ENCODE data around the gene LRRC45. TPM values are rescaled to one million over a fixed set of nuclear protein-coding genes. Genes with fewer than 3 reads are reported as not detected.
A peak's percentile ranks its signal among the peaks of the same experiment; 100 is the strongest.

LRRC45 gene
- total and polyA plus RNA-seq, 9 of the 15 experiments (the other 6 are each of a cell fraction or from before 2014, with no cell fraction given) = 3.5 to 21.5 (median 11.2) TPM; not detected in 2

- TF ChIP-seq THAP12 (CRISPR knock-in tag; IDR thresholded peaks at IDR 0.05) (peak; percentile 75), CAMTA2 (CRISPR knock-in tag; conservative IDR thresholded peaks at IDR 0.05) (no peak), GMEB1 (CRISPR knock-in tag; IDR thresholded peaks at IDR 0.05) (peak; percentile 97), CCNT2 (IDR thresholded peaks at IDR 0.05; ENCODE audit: borderline replicate concordance, extremely low read depth, insufficient read length, low read depth, low read length) (peak; percentile 97), CREB1 (IDR thresholded peaks at IDR 0.05) (peak; percentile 81), CREB1 (CRISPR knock-in tag; IDR thresholded peaks at IDR 0.05) (peak; percentile 88), PTBP1 (IDR thresholded peaks at IDR 0.05; ENCODE audit: low read depth, low read length) (no peak), E2F1 (CRISPR knock-in tag; IDR thresholded peaks at IDR 0.05) (peak; percentile 54; the same call in 1 of the 2 replicates), TFE3 (CRISPR knock-in tag; IDR thresholded peaks at IDR 0.05) (peak; percentile 99), HDAC1 (IDR thresholded peaks at IDR 0.05) (0 out of 4 replicates have a peak, but pooled peaks of 1 of the 2 experiments have one; percentile 12), JUND (IDR thresholded peaks at IDR 0.05; ENCODE audit: borderline replicate concordance, low read depth, low read length) (peak; percentile 53), JUND (tag; IDR thresholded peaks at IDR 0.05; ENCODE audit: borderline replicate concordance, low read depth, low read length) (no peak; the same call in 2 of the 3 replicates), MYC (IDR thresholded peaks at IDR 0.05; ENCODE audit: low read depth, low read length) (peak; percentile 100), MYC (CRISPR knock-in tag; IDR thresholded peaks at IDR 0.05; ENCODE audit: borderline replicate concordance, low read depth) (no peak)
- TF ChIP-seq, protein P1, sequence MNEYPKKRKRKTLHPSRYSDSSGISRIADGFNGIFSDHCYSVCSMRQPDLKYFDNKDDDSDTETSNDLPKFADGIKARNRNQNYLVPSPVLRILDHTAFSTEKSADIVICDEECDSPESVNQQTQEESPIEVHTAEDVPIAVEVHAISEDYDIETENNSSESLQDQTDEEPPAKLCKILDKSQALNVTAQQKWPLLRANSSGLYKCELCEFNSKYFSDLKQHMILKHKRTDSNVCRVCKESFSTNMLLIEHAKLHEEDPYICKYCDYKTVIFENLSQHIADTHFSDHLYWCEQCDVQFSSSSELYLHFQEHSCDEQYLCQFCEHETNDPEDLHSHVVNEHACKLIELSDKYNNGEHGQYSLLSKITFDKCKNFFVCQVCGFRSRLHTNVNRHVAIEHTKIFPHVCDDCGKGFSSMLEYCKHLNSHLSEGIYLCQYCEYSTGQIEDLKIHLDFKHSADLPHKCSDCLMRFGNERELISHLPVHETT (CRISPR knock-in tag; conservative IDR thresholded peaks at IDR 0.05 in 1 of 2, IDR thresholded peaks at IDR 0.05 in 1 of 2) = peak in 1 of 2 experiments; percentile 99; a peak in 2 of 4 replicates
- TF ChIP-seq, protein P2, sequence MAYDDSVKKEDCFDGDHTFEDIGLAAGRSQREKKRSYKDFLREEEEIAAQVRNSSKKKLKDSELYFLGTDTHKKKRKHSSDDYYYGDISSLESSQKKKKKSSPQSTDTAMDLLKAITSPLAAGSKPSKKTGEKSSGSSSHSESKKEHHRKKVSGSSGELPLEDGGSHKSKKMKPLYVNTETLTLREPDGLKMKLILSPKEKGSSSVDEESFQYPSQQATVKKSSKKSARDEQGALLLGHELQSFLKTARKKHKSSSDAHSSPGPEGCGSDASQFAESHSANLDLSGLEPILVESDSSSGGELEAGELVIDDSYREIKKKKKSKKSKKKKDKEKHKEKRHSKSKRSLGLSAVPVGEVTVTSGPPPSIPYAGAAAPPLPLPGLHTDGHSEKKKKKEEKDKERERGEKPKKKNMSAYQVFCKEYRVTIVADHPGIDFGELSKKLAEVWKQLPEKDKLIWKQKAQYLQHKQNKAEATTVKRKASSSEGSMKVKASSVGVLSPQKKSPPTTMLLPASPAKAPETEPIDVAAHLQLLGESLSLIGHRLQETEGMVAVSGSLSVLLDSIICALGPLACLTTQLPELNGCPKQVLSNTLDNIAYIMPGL (CRISPR knock-in tag; IDR thresholded peaks at IDR 0.05) = peak; percentile 76; the same call in 1 of the 2 replicates
These were observed 45.8 kb upstream of the LRRC45 start, which contains the start of gene ASPSCR1 (continued) for GRCh38 chr17:81977211-81977808.
